Hematopoietic multipotent progenitor cell treated with erythropoietin and hydrocortisone succinate and interleukin-3 and kit ligand, for 15 days (in vitro differentiated cells): ENCODE results near the gene KCNAB1.
A peak's percentile ranks its signal among the peaks of the same experiment; 100 is the strongest.

Source experiments
- DNase-seq: peaks from one replicate; pipeline ENCODE4 v3.0.0-alpha.2; 2015; ENCODE audit warnings: low spot score

KCNAB1 gene

GRCh38 chr3:156140001-156140595 lies 19.7 kb downstream of the KCNAB1 start:
- no peak for DNase-seq

GRCh38 chr3:156142702-156143101 lies 22.3 kb downstream of the KCNAB1 start:
- no peak for DNase-seq

GRCh38 chr3:156143136-156143535 lies 22.8 kb downstream of the KCNAB1 start:
- DNase-seq: no peak

- no peak for DNase-seq
Observed at GRCh38 chr3:156144060-156144459, 23.7 kb downstream of the KCNAB1 start.

- no peak for DNase-seq
Observed at GRCh38 chr3:156145866-156146265, 25.5 kb downstream of the KCNAB1 start.

- DNase-seq: no peak
Observed at GRCh38 chr3:156148345-156148945, 28.1 kb downstream of the KCNAB1 start.

GRCh38 chr3:156148946-156149381 lies 28.6 kb downstream of the KCNAB1 start:
- DNase-seq: no peak

GRCh38 chr3:156149876-156150275 lies 29.5 kb downstream of the KCNAB1 start:
- DNase-seq: no peak

GRCh38 chr3:156150434-156151066 lies 30.2 kb downstream of the KCNAB1 start:
- peak; percentile 34 for DNase-seq

- DNase-seq: no peak
Observed at GRCh38 chr3:156151824-156152428, 31.5 kb downstream of the KCNAB1 start.

GRCh38 chr3:156158656-156159295 lies 38.4 kb downstream of the KCNAB1 start:
- DNase-seq: no peak

- no peak for DNase-seq
Observed at GRCh38 chr3:156160647-156161046, 40.3 kb downstream of the KCNAB1 start.

GRCh38 chr3:156161172-156161571 lies 40.8 kb downstream of the KCNAB1 start:
- DNase-seq: no peak

GRCh38 chr3:156163848-156164247 lies 43.5 kb downstream of the KCNAB1 start:
- DNase-seq: no peak

- no peak for DNase-seq
Observed at GRCh38 chr3:156166808-156167207, 46.4 kb downstream of the KCNAB1 start.

- no peak for DNase-seq
Observed at GRCh38 chr3:156170571-156170970, 50.2 kb downstream of the KCNAB1 start.

GRCh38 chr3:156171281-156172267 lies 51.2 kb downstream of the KCNAB1 start:
- DNase-seq: no peak

GRCh38 chr3:156172536-156172935 lies 52.2 kb downstream of the KCNAB1 start:
- no peak for DNase-seq

GRCh38 chr3:156174229-156174847 lies 54.0 kb downstream of the KCNAB1 start:
- no peak for DNase-seq

- no peak for DNase-seq
Observed at GRCh38 chr3:156175570-156175969, 55.2 kb downstream of the KCNAB1 start.

- no peak for DNase-seq
Observed at GRCh38 chr3:156176048-156176447, 55.7 kb downstream of the KCNAB1 start.
